Mesendoderm (in vitro differentiated cells): ENCODE measurements around the gene HOXC5.

ENCODE experiments used
- DNase-seq: peaks from one replicate; pipeline ENCODE4 v3.0.0; 2013
- H2AK5ac ChIP-seq: 2 replicates; pipeline ENCODE4 v1.6.1; 2013; ENCODE audit warnings: low read length, inconsistent platforms
- H2BK120ac ChIP-seq: 2 replicates; pipeline ENCODE4 v1.6.1; 2013; ENCODE audit warnings: low read depth, mild to moderate bottlenecking, low read length, moderate library complexity, mixed read lengths
- H2BK15ac ChIP-seq: replicated peaks from 2 replicates; pipeline ENCODE4 v1.6.1; 2013; ENCODE audit warnings: low read depth, mild to moderate bottlenecking, moderate library complexity
- H2BK5ac ChIP-seq: 2 replicates; pipeline ENCODE4 v1.6.1; 2013; ENCODE audit warnings: low read length, inconsistent platforms
- H3K18ac ChIP-seq: 2 replicates; pipeline ENCODE4 v1.6.1; 2013; ENCODE audit warnings: mild to moderate bottlenecking, low read length, mixed read lengths
- H3K23ac ChIP-seq: one replicate; pipeline ENCODE4 v1.6.1; 2013; ENCODE audit warnings: low read length
- H3K27ac ChIP-seq: 2 replicates; pipeline ENCODE4 v1.5.1; 2013; ENCODE audit warnings: low read depth, mild to moderate bottlenecking, inconsistent platforms, low read length, moderate library complexity
- H3K27me3 ChIP-seq: 2 replicates; pipeline ENCODE4 v1.6.1; 2013; ENCODE audit warnings: low read length, control low read depth, mild to moderate bottlenecking, inconsistent platforms; ENCODE audit not compliant: insufficient read depth, poor library complexity
- H3K36me3 ChIP-seq: 2 replicates; pipeline ENCODE4 v1.6.1; 2013; ENCODE audit warnings: low read length, inconsistent platforms; ENCODE audit not compliant: control insufficient read depth, insufficient read depth
- H3K4ac ChIP-seq: one replicate; pipeline ENCODE4 v1.6.1; 2013; ENCODE audit warnings: low read depth, mild to moderate bottlenecking, low read length, moderate library complexity
- H3K4me1 ChIP-seq: 2 replicates; pipeline ENCODE4 v1.6.1; 2013; ENCODE audit warnings: low read depth, low read length, inconsistent platforms; ENCODE audit not compliant: control insufficient read depth
- H3K4me2 ChIP-seq: 2 replicates; pipeline ENCODE4 v1.6.1; 2013; ENCODE audit warnings: low read length
- H3K4me3 ChIP-seq: 2 replicates; pipeline ENCODE4 v1.5.1; 2013; ENCODE audit warnings: mild to moderate bottlenecking, low read length
- H3K56ac ChIP-seq: one replicate; pipeline ENCODE4 v1.6.1; 2013; ENCODE audit warnings: low read length
- H3K79me1 ChIP-seq: 2 replicates; pipeline ENCODE4 v1.6.1; 2013; ENCODE audit warnings: low read length, inconsistent platforms
- H3K79me2 ChIP-seq: 2 replicates; pipeline ENCODE4 v1.6.1; 2013; ENCODE audit warnings: mild to moderate bottlenecking, low read length; ENCODE audit not compliant: control insufficient read depth, insufficient read depth
- H3K9ac ChIP-seq: 2 replicates; pipeline ENCODE4 v1.6.1; 2013; ENCODE audit warnings: low read length, inconsistent platforms
- H4K5ac ChIP-seq: one replicate; pipeline ENCODE4 v1.6.1; 2013; ENCODE audit warnings: low read length
- H4K8ac ChIP-seq: one replicate; pipeline ENCODE4 v1.6.1; 2013; ENCODE audit warnings: low read depth, mild to moderate bottlenecking, control low read depth, low read length, moderate library complexity
- WGBS: extraction: QIAGEN DNeasy Blood & Tissue Kit; methylation state at CpG from one replicate; pipeline ENCODE4 v1.1.7; 2013; ENCODE audit warnings: low lambda C conversion rate, missing lambda C conversion rate; ENCODE audit not compliant: insufficient coverage; ENCODE audit errors: extremely low coverage; 5-methylcytosine and 5-hydroxymethylcytosine counted together

The HOXC5 gene

DNA sequence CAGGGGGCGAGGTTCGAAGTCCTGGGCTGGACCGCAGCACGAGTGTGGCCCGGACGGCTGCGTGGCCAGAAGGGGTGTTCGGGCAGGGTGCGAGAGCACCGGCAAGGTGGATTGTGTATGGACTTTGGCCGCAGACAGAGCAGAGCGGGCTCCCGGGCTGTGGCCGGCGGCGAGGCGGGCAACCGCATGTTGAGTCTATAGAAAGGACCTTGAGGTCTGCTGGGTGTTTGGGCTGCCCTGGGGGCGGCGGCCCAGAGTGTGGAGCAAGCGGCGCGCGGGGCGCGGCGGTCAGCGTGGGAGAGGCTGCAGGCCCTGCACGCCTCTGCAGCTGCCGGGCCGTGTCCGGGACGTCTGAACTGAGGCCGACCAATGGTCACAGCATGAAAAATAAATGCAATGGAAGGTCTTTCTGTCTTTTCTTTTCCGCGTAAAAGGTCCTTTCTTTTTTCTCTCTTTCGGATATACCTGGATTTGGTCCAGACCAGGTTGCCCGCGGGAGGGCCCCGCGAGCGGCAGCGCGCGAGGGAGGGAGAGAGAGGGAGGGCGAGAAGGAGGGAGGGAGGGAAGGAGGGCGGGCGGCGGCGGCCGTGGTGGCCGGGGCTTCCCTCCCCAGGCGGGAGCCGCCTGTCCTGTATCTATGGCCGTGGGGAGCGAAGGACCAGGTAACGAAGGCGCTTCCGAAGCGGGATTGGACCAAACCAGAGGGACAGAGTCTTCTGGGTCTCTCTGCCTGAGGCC lies 38.4 kb upstream of the HOXC5 start:
- H3K36me3 ChIP-seq, result no peaks in the 10 kb centered on the region
- H3K23ac ChIP-seq, result no peak overlapping the region
- H3K79me1 ChIP-seq, result no peaks in the 10 kb centered on the region
- peaks cover 95% of the 10 kb centered on the region for H3K27me3 ChIP-seq
- H2BK120ac ChIP-seq, result no peak overlapping the region
- H2BK5ac ChIP-seq, result no peak overlapping the region
- no peak overlapping the region for H3K27ac ChIP-seq
- no peak overlapping the region for H3K18ac ChIP-seq
- no peak overlapping the region for H2BK15ac ChIP-seq
- no peak for DNase-seq
- H3K9ac ChIP-seq, result no peak overlapping the region
- no peak overlapping the region for H2AK5ac ChIP-seq
- H3K56ac ChIP-seq, result no peak overlapping the region
- no peak overlapping the region for H4K5ac ChIP-seq
- no peak overlapping the region for H4K8ac ChIP-seq
- H3K4ac ChIP-seq, result no peak overlapping the region
- no peak overlapping the region for H3K4me3 ChIP-seq
- no CpG with 5 or more reads among the region's 60 CpGs for WGBS
- H3K4me1 ChIP-seq, result no peaks in the 10 kb centered on the region
- no peak overlapping the region for H3K4me2 ChIP-seq
- no peaks in the 10 kb centered on the region for H3K79me2 ChIP-seq

DNA sequence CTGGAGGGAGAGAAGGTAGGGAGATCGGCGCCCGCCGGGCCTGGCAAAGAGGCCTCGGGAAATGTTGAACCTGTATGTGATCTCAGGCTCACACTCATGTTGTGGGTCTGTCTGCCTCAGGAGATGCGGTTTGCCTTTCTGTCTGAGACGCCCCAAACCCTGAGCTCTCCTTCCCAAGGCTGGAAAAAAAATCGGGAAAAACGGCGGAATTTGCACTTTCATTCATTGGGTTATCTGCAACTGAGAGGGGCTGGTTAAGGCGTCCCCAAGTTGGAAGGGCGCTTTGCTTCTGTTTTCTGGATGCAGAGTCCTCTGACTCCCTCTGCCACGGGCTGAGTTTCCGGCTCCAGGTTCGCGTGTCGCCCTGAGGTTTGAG lies 37.9 kb upstream of the HOXC5 start:
- Histone ChIP-seq H3K4ac (no peak overlapping the region), H3K79me1 (no peaks in the 10 kb centered on the region), H3K79me2 (no peaks in the 10 kb centered on the region), H2BK15ac (no peak overlapping the region), H3K56ac (no peak overlapping the region), H2BK5ac (no peak overlapping the region), H2BK120ac (no peak overlapping the region), H3K4me2 (no peak overlapping the region), H3K23ac (no peak overlapping the region), H4K5ac (no peak overlapping the region), H3K9ac (no peak overlapping the region), H3K27me3 (peaks cover 96% of the 10 kb centered on the region), H3K4me1 (no peaks in the 10 kb centered on the region), H3K27ac (no peak overlapping the region), H3K18ac (no peak overlapping the region), H3K36me3 (no peaks in the 10 kb centered on the region), H3K4me3 (no peak overlapping the region), H4K8ac (no peak overlapping the region), H2AK5ac (no peak overlapping the region)
- WGBS, result no CpG with 5 or more reads among the region's 17 CpGs
- no peak for DNase-seq

DNA sequence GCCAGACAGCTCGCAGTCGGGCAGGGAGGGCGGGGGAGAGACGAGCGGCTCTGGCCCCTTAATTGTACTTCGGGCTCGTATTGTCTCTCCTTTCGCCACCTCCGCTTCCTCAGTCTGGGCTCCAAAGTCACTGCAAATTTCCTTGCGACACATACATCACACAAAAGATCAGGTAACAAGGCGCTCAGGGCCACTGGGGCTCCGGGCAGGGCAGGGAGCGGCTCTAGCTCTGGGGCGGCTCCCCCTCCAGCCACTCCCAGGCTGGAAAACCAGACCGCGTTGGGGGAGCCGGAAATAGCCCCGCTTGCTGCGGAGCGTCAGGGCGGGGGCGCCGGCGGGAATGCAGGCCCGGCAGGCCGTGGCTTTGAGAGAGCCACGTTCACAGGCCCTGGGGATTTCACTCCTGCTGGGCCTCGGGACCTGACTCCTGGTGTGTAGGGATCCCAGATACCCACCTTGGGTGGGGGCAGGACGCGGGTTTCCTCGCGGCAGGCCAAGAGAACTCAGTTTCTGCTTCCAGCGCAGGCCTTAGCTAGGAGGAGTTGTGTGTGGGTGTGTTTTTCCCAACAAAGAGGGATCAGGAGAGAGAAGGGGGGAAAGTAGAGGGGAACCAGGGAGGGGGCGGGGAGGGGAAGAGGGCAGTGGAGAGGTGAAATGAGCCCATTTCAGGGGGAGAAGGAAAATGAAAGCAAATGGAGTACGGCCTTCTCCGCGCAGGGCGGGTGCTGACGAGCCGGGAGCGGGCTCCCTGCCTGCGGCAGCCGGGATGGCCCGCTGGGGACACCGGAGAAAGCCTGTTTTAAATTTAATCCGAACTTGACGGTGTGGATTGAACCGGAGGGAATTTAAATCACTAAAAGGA lies 37.2 kb upstream of the HOXC5 start:
- H3K27me3 ChIP-seq, result peaks cover 96% of the 10 kb centered on the region
- H3K27ac ChIP-seq, result no peak overlapping the region

GRCh38 chr12:53996240-53997203 lies 36.3 kb upstream of the HOXC5 start:
- no peaks in the 10 kb centered on the region for H3K79me2 ChIP-seq
- DNase-seq, result no peak
- no CpG with 5 or more reads among the region's 29 CpGs for WGBS
- no peak overlapping the region for H2BK15ac ChIP-seq
- H3K23ac ChIP-seq, result no peak overlapping the region
- H3K4me3 ChIP-seq, result no peak overlapping the region
- no peak overlapping the region for H3K27ac ChIP-seq
- no peak overlapping the region for H3K56ac ChIP-seq
- H3K4ac ChIP-seq, result no peak overlapping the region
- H3K36me3 ChIP-seq, result no peaks in the 10 kb centered on the region
- H3K4me2 ChIP-seq, result no peak overlapping the region
- H3K4me1 ChIP-seq, result no peaks in the 10 kb centered on the region
- H2AK5ac ChIP-seq, result no peak overlapping the region
- no peak overlapping the region for H4K5ac ChIP-seq
- H4K8ac ChIP-seq, result no peak overlapping the region
- no peak overlapping the region for H2BK5ac ChIP-seq
- peaks cover 96% of the 10 kb centered on the region for H3K27me3 ChIP-seq
- no peak overlapping the region for H2BK120ac ChIP-seq
- no peaks in the 10 kb centered on the region for H3K79me1 ChIP-seq
- H3K18ac ChIP-seq, result no peak overlapping the region
- no peak overlapping the region for H3K9ac ChIP-seq

More for the DNA sequence above, 37.2 kb upstream of the HOXC5 start:
- Histone ChIP-seq H2BK120ac (no peak overlapping the region), H3K36me3 (no peaks in the 10 kb centered on the region), H2AK5ac (no peak overlapping the region), H3K4me1 (no peaks in the 10 kb centered on the region), H3K4me3 (no peak overlapping the region), H2BK5ac (no peak overlapping the region), H4K5ac (no peak overlapping the region), H3K23ac (no peak overlapping the region), H3K79me1 (no peaks in the 10 kb centered on the region), H3K18ac (no peak overlapping the region), H3K56ac (no peak overlapping the region), H3K9ac (no peak overlapping the region), H3K4me2 (peak overlapping the region; percentile 13), H2BK15ac (no peak overlapping the region), H4K8ac (no peak overlapping the region), H3K79me2 (no peaks in the 10 kb centered on the region), H3K4ac (no peak overlapping the region)
- WGBS, result no CpG with 5 or more reads among the region's 48 CpGs
- no peak for DNase-seq

- Histone ChIP-seq H3K27ac (no peak overlapping the region), H3K4ac (no peak overlapping the region), H2BK15ac (no peak overlapping the region), H3K27me3 (peaks cover 96% of the 10 kb centered on the region), H2BK5ac (no peak overlapping the region), H3K4me3 (no peak overlapping the region), H3K18ac (no peak overlapping the region), H3K23ac (no peak overlapping the region), H3K36me3 (no peaks in the 10 kb centered on the region), H2AK5ac (no peak overlapping the region), H2BK120ac (no peak overlapping the region), H3K9ac (no peak overlapping the region), H3K56ac (no peak overlapping the region), H3K79me2 (no peaks in the 10 kb centered on the region), H4K5ac (no peak overlapping the region), H3K4me1 (no peaks in the 10 kb centered on the region), H4K8ac (no peak overlapping the region), H3K4me2 (no peak overlapping the region), H3K79me1 (no peaks in the 10 kb centered on the region)
- DNase-seq, result no peak
- no CpG with 5 or more reads among the region's 35 CpGs for WGBS
These were observed 35.4 kb upstream of the HOXC5 start for GRCh38 chr12:53997204-53998109.
